Mucosa of descending colon (tissue), 3 donors: ENCODE data around the gene PRKG1. TPM values are rescaled to one million over a fixed set of nuclear protein-coding genes. Genes with fewer than 3 reads are reported as not detected.

ENCODE experiments used
- ATAC-seq: fragments of 200-7000 bp; cut with Tn5 transposase; one replicate; pipeline ENCODE4 v1.9.1; 2020; ENCODE audit warnings: mild to moderate bottlenecking, moderate library complexity
- DNase-seq, 3 donors: peaks; one replicate each; pipeline ENCODE4 v3.0.0-alpha.2; 2020
- H3K36me3 ChIP-seq: fragments of 200-600 bp; one replicate; pipeline ENCODE4 v1.8.0; 2021; ENCODE audit warnings: low read depth, mild to moderate bottlenecking
- H3K4me1 ChIP-seq: fragments of 200-600 bp; one replicate; pipeline ENCODE4 v1.8.0; 2021; ENCODE audit warnings: low read depth, mild to moderate bottlenecking
- H3K4me3 ChIP-seq: fragments of 200-600 bp; one replicate; pipeline ENCODE4 v1.8.0; 2021; ENCODE audit warnings: mild to moderate bottlenecking
- H3K9me3 ChIP-seq: fragments of 200-600 bp; one replicate; pipeline ENCODE4 v1.8.0; 2021; ENCODE audit warnings: mild to moderate bottlenecking
- intact Hi-C, 2 donors: fragments of 100-400 bp; cut with DNase I in 1 of 2; cut with micrococcal nuclease in 1 of 2; formaldehyde crosslinking; loops; one replicate each; pipeline versions ENCODE4 v1.11.0 to v1.11.1; 2022; cut with DNase I, micrococcal nuclease
- total RNA-seq, 3 donors: library from RNA; stranded (reverse); fragmentation: NEBNext Ultra II Directional in 2 of 3; extraction: Animal tissue kit (Norgen Biotek cat#: 25700) in 2 of 3; gene quantifications; one replicate each; pipeline versions ENCODE4 v1.2.1 to v1.2.4, GENCODE V29; 2021 to 2023
- TF ChIP-seq, protein P1 (sequence below): fragments of 200-600 bp; IDR thresholded peaks from one replicate; pipeline ENCODE4 v1.8.0; 2022; ENCODE audit warnings: antibody characterized with exemption, mild to moderate bottlenecking
- donor health status: DM: no; HTN: no; CAD: no; lungs with moderate emphysema.
- donor health status: DM: no; HTN: no; CAD: no.
- donor health status: DM: no; HTN: yes; CAD: no.

Gene PRKG1
- total RNA-seq, 3 donors from 2014 or later = 17.1 to 55.6 (median 21.1) TPM

DNA sequence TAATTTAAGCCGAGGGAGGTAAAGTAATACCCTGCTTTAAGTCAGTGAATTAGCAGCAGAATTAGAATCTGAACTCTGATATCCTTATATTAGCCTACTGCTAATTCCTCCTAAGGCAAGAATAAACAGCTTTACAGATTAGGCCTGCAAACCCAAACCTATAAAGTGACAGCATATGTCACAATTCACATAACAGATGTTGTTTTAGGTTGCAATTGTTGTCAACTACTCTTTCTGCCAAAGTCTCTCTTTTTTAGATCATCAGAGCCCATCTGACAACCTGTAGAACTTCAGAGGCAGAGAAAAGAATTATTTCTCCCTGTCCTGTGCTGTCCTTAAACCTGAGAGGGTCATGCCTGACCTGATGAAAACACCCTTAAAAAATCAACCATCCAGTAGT lies 167.2 kb downstream of the PRKG1 start:
- H3K36me3 ChIP-seq = no peaks in the 10 kb centered on the region

DNA sequence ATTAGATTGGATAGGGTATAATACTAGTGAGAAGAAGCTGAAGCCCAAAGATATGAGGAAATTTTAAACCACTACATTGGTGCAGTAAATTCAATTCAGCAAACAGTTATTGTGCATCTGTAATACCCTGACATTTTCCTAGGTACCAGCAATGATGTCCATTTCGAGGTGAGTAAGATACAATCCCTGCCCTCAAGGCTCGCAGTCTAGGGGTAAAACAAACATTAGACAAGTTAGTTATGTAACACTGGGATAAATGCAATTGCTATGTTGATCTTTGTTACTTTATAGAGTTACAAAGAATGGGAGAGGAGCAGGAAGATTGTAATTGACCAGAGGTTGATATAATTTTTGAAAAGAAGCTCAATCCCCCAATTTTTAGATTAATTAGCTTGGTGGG lies 168.1 kb downstream of the PRKG1 start:
- intact Hi-C loops = loop anchor here in 1 of 2 donors (10.0 kb wide), 1 partner anchor 52 kb away; no protein-coding TSS in a partner anchor
- TF ChIP-seq, protein P1, sequence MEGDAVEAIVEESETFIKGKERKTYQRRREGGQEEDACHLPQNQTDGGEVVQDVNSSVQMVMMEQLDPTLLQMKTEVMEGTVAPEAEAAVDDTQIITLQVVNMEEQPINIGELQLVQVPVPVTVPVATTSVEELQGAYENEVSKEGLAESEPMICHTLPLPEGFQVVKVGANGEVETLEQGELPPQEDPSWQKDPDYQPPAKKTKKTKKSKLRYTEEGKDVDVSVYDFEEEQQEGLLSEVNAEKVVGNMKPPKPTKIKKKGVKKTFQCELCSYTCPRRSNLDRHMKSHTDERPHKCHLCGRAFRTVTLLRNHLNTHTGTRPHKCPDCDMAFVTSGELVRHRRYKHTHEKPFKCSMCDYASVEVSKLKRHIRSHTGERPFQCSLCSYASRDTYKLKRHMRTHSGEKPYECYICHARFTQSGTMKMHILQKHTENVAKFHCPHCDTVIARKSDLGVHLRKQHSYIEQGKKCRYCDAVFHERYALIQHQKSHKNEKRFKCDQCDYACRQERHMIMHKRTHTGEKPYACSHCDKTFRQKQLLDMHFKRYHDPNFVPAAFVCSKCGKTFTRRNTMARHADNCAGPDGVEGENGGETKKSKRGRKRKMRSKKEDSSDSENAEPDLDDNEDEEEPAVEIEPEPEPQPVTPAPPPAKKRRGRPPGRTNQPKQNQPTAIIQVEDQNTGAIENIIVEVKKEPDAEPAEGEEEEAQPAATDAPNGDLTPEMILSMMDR = no peak
- Histone ChIP-seq H3K4me1 (no peaks in the 10 kb centered on the region), H3K36me3 (no peaks in the 10 kb centered on the region), H3K4me3 (no peak overlapping the region), H3K9me3 (no peaks in the 10 kb centered on the region)
- no peak for ATAC-seq
- no peak for DNase-seq

More for the DNA sequence above, 167.2 kb downstream of the PRKG1 start:
- H3K4me3 ChIP-seq = no peak overlapping the region
- no peaks in the 10 kb centered on the region for H3K9me3 ChIP-seq
- TF ChIP-seq, protein P1 = no peak
- H3K4me1 ChIP-seq = no peaks in the 10 kb centered on the region
- ATAC-seq (no peak), DNase-seq (no peak)
- intact Hi-C loops = loop anchor here in 1 of 2 donors (10.0 kb wide), 1 partner anchor 53 kb away; no protein-coding TSS in a partner anchor

DNA sequence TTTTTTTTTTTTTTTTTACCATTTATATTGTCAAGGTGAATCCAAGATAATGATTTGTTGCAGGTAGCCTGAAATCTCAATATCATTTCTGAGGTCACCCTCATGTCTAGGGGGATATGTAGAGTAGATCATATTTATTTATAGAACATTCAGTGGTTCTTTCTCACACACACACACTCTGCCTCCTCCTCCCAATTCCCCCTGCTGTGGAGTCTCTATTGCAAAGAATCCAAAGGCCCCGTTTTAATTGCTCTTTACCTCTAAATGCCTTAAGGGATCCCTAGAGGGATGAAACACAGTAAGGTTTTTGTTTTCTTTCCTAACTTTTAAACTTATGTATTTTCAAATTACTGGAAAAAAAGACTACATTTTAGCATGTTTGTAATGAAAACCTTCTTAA lies 170.0 kb downstream of the PRKG1 start:
- Histone ChIP-seq H3K4me1 (no peaks in the 10 kb centered on the region), H3K9me3 (no peaks in the 10 kb centered on the region), H3K4me3 (no peak overlapping the region), H3K36me3 (no peaks in the 10 kb centered on the region)
- no peak for DNase-seq
- no peak for ATAC-seq
- TF ChIP-seq, protein P1 = no peak
- intact Hi-C loops = loop anchor here in 1 of 2 donors (10.0 kb wide), 1 partner anchor 50 kb away; no protein-coding TSS in a partner anchor

DNA sequence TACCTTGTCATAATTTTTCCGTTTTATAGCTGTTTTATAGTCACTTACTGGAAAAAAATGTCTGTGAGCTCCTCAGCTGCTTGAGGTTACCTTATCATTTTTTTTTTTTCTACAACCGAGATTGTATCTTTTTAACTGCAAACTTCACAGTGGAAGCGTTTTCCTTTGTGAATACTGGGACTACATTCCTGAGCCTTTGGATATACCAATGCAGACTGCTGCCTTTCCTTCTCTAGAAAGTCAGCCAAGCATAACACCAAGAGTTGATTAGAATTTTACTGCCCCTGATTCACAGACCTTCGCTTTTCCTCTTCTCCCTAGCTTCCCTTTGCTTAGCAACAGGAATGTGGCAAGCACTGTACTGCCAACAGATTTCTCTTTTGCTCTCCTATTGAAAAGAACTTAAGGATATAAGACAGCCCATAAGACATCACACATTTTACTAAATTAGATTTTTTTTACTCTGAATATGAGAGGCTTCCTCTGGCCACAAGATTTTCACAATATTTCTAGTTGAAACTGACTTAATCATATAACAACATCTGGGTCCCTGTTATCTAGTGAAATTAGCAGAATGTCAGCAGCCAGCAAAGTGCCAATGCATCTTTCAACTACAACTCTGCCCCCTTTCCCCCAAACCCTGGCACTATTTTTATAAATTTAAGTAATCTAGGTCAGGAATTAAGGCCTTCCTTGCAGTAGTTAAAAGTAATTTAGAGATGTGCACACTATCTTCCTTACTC lies 170.6 kb downstream of the PRKG1 start:
- no peak for DNase-seq
- intact Hi-C loops = loop anchor here in 1 of 2 donors (10.0 kb wide), 1 partner anchor 50 kb away; no protein-coding TSS in a partner anchor

DNA sequence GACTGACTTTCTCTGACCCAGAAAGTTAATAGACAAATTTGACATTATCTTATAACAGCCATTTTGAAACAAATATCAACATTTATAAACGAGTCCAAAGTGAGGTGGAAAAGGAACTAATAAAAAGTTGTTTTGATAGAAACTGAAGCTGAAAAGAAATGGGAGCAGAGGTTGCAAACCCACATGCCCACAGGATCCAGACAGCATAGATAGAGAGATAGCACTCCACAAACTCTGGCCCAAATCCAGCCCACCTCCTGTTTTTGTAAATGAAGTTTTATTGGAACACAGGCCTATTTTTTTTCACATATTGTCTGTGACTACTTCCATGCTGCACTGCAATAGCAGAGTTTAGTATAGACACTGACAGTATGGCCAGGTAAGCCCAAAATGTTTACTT lies 171.9 kb downstream of the PRKG1 start:
- Histone ChIP-seq H3K36me3 (no peaks in the 10 kb centered on the region), H3K9me3 (no peaks in the 10 kb centered on the region), H3K4me3 (no peak overlapping the region), H3K4me1 (no peaks in the 10 kb centered on the region)
- intact Hi-C loops = loop anchor here in 1 of 2 donors (10.0 kb wide), 1 partner anchor 49 kb away; no protein-coding TSS in a partner anchor
- DNase-seq (no peak), ATAC-seq (no peak)
- TF ChIP-seq, protein P1 = no peak

More for the DNA sequence above, 170.6 kb downstream of the PRKG1 start:
- Histone ChIP-seq H3K36me3 (no peaks in the 10 kb centered on the region), H3K9me3 (no peaks in the 10 kb centered on the region), H3K4me1 (no peaks in the 10 kb centered on the region), H3K4me3 (no peak overlapping the region)
- TF ChIP-seq, protein P1 = no peak
- peak; percentile 84 for ATAC-seq
